ENCODE results near the gene FAM3D.

DNA sequence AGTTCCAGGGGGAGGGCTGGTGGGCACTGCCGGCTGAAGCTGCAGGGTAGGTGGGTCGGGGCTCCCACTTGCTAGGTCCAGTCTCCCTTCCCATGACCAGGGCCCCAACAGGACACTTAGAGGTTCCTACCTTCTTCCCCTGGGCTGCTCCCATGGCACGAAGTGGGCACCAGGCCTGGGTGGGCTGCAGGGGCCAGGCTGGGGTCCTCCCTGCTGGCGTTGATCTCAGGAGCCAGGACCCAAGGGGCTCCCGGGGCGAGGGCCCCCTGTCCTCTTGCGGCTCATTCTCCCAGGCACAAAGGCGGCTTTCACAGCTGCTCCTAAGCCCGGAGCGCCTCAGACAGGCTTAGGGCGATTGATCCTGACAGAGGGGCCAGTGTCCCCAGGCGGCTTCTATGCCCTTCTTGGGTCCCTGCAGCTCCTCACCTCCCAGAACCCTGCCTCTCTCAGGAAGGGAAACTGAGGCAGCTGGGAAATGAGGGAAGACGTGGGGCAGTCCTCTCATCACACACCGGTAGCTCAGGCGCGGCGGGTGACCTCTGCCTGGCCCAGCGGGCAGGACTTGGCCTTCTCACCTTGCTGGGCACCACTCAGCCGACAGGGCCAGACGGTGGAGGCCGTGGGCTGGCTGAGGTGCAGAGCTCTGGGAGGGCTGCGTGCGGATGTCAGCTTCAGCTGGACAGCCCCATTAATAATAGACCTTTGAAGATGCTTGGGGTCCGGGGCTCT, 39.6 kb downstream of the FAM3D start:
- TF ChIP-seq POLR2AphosphoS5 (IDR thresholded peaks at IDR 0.05; ENCODE audit: low read depth) (no peak), GABPA (IDR thresholded peaks at IDR 0.05; ENCODE audit: low read depth) (no peak), REST (IDR thresholded peaks at IDR 0.05; ENCODE audit: insufficient replicate concordance, low read depth) (no peak)
- TF ChIP-seq, protein P1, sequence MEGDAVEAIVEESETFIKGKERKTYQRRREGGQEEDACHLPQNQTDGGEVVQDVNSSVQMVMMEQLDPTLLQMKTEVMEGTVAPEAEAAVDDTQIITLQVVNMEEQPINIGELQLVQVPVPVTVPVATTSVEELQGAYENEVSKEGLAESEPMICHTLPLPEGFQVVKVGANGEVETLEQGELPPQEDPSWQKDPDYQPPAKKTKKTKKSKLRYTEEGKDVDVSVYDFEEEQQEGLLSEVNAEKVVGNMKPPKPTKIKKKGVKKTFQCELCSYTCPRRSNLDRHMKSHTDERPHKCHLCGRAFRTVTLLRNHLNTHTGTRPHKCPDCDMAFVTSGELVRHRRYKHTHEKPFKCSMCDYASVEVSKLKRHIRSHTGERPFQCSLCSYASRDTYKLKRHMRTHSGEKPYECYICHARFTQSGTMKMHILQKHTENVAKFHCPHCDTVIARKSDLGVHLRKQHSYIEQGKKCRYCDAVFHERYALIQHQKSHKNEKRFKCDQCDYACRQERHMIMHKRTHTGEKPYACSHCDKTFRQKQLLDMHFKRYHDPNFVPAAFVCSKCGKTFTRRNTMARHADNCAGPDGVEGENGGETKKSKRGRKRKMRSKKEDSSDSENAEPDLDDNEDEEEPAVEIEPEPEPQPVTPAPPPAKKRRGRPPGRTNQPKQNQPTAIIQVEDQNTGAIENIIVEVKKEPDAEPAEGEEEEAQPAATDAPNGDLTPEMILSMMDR (IDR thresholded peaks at IDR 0.05; ENCODE audit: insufficient read depth, low read length), result no peak

Measured in HL-60 (cell line).